Kidney glomerular epithelial cell (primary cell): ENCODE results near the gene ARL8B.
A peak's percentile ranks its signal among the peaks of the same experiment; 100 is the strongest.
"Not testable (repeated sequence)": the region's sequence is repeated elsewhere in the genome, so short reads cannot be mapped to it uniquely, and the experiment has no call there.

Source experiments
- DNase-seq: peaks from one replicate; lab custom pipeline; 2025; lab: John Stamatoyannopoulos, UW

Gene ARL8B

GRCh38 chr3:5147152-5147551 is 25.1 kb downstream of the ARL8B start:
- not testable (repeated sequence) for DNase-seq

GRCh38 chr3:5149306-5149880 is 27.3 kb downstream of the ARL8B start:
- DNase-seq = no peak

DNA sequence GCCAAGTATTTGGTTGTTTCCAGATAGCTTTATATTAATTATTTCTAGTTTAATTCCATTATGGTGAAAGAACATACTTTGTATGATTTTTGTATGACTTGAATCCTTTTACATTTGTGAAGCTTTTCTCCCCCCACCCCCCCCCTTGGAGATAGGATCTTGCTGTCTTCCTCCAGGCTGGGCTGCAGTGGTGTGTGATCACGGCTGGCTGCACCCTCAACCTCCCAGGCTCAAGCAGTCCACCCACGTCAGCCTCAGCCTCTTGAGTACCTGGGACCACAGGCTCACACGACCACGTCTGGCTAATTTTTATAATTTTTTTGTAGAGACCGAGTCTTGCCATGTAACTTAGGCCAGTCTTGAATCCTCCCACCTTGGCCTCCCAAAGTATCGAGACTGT is 29.5 kb downstream of the ARL8B start:
- DNase-seq = no peak

GRCh38 chr3:5153074-5153473 is 31.0 kb downstream of the ARL8B start:
- no peak for DNase-seq

DNA sequence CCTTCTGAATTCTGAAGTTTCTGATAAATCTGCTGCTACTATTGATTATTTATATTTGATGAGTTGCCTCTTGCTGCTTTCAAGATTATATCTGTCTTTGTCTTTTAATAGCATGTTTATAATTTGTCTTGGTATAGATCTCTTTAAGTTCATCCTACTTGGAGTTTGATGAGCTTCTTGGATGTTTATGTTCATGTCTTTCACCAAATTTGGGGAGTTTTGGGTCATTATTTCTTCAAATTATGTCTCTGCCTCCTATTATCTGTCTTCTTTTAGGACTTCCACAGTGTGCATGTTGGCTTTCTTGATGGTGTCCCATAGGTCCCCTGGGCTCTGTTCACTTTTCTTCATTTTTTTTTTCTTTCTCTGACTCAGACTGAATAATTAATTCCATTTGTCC is 33.1 kb downstream of the ARL8B start:
- no peak for DNase-seq

DNA sequence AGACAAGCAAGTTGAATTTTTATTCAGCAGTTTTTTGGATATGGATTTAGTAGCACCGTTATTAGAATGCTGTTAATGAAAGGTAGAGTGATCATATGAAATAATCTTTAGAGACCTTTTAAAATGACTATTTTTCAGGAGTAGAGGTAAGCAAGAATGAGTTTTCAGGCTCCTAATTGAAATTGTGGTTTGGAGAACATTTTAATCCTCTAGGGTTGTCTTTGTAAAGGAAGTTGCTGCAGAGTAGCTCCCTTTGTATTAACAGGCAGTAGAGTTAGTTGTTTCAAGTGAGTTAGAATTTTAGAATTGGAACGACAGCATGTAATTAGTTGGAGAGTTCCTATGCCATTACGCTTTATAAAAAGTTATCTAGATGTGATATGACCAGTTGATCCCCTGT is 38.2 kb downstream of the ARL8B start:
- no peak for DNase-seq

DNA sequence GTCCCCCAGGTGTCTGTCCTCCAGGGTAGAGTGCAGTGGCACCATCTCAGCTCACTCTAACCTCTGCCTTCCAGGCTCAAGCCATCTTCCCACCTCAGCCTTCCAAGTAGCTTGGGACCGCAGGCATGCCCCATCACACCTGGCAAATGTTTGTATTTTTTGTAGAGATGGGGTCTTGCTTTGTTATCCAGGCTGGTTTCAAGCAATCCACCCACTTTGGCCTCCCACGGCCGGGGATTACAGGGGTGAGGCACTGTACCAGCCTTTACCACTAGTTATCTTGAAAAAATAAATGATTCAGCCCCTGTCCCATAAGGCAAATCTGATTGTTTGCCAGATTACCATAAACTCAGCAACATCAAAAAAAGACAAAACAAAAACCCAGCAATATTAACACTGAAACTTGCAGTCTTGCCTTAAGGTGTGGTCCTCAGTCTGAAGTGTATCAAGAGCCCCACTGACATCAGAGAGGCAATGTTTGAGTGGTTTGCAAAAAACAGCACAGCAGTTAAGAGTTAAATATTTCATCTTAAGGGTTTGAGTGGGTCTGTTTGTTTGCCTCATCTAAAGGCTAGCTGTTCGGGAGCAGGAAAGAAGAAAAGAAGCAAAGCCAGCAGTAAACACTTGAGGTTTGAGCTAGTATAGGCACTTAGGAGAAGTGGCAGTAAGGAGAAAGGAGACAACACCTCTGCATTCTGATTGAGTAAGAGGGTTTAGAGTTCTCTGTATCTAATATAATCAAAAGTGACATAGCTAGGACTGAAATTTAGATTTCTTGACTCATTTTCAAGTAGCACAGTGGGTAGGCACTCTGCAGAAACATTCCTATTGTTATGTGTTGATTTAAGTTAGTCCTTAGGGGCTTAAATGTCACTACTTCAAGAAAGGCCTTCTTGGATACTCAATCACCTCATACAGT is 39.1 kb downstream of the ARL8B start:
- DNase-seq = no peak

DNA sequence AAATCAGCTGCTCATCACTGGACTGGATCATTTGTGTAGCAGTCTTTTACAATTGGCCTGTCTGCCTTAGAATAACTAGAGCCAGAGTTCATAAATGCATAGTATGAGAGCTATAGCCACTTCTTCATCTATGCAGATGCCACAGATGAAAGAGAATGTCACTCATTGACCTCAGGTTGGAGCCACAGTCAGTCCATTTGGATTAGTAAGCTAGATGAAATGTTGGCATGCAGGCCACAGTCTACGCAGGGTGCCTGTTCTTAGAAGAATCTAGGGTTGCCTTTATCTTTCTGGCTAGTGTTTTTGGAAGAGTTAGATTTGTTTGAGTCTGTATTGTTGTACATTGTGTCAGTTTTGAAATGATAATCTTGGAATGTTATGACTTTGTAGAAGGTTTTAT is 40.0 kb downstream of the ARL8B start:
- peak; percentile 78 for DNase-seq

DNA sequence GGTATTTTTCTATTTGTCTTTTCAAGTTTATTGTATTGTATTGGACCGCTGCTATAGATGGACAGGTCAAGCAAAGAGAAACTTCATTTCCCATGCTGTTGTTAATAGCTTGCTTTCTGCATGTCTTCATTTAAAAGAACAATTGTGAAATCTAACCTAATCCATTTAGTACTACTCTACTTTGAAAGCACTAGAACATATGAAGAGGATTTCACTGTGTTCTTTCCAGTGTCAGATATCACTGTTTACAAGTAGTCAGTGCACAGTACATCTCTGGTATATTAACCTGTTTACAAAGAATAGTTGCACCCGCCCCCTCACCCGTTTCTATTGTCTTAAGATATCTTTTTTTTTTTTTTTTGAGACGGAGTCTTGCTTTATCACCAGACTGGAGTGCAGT is 43.6 kb downstream of the ARL8B start:
- DNase-seq = no peak

DNA sequence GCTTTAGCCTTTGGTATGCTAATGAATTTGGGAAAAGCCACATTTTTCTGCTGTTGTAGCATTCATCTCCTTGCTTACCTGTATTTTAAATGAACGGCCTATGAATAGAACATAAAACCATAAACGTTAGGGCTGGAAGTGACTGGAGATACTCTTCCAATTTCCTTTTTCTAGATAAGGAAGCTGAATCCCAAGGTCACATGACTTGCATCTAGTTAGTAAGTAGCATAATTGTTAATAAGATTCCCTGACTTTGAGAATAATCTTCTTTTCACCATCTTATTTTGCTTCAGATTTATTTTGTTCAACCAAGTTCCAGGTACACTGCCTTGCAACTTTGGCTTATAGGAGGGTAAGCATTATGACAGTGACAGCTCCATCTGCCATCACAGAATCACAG is 44.8 kb downstream of the ARL8B start:
- DNase-seq = no peak

- DNase-seq = no peak
These were observed 46.0 kb downstream of the ARL8B start for GRCh38 chr3:5168110-5168509.

DNA sequence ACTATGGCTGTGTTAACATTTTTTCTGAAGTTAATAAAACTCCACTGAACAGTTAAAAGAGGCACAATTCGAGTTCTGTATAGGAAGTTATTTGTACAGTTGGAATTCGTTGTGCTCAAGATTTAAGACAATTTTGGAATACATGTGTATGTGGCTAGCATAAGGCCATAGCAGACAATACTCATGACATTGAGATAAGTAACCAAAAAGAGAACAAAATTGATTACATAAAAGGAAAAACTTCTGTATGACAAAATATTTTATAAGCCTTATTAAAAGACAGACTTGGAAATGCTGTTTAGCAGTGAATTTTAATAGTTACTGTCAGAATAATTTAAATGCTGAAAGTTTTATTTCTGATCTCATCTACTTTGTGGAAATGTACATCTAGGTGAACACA is 47.7 kb downstream of the ARL8B start:
- no peak for DNase-seq

DNA sequence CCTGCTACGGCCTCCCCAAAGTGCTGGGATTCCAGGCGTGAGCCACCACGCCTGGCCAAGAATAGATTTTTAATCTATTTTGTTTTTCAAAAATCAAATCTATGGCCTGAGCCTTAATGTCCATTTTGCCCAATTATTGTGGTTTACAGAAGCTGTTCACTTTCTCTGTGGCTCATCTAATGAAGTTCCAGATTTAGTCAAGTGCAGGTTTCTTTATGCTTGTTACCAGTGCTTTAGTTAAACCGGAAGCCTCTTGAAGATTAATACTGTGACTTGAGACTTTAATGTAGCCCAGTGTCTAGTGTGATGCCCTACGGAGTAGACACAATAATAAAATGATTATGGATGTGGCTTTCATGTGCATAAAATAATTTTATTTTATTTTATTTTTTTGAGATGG is 48.9 kb downstream of the ARL8B start:
- no peak for DNase-seq

DNA sequence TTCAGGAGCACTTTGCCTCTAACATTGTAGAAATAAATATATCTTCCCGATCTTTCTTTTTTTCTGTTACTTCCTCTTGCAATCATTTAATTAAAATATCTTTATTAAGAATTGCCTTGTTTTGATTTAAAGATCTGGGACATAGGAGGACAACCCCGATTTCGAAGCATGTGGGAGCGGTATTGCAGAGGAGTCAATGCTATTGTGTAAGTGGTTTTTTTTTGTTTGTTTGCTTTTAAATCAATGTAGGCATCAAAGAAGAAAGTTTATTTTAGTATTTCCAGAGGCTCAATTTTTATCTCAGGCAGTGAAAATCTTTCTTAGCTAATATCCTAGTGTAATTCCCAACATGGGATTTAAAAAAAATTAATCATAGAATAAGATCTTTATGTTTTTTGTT is 49.9 kb downstream of the ARL8B start:
- DNase-seq = no peak

DNA sequence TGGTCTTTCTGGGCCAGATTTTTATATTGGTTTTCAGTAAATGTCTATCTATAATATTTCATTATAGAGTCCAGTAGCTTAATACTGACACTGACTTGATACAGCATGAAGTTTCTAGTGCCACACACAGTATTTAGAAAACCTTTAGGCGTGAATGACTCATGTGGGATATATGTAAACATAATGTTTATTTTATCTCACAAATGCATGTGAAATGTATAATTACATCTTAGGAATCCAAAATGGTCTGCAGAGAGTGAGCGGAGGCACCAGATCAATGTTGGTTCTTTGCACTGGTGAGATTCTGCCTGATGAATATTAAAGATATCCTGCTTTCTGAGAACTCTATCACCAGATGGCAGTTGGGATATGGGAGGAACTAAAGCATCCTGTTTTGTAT is 56.9 kb downstream of the ARL8B start:
- DNase-seq = not testable (repeated sequence)

DNA sequence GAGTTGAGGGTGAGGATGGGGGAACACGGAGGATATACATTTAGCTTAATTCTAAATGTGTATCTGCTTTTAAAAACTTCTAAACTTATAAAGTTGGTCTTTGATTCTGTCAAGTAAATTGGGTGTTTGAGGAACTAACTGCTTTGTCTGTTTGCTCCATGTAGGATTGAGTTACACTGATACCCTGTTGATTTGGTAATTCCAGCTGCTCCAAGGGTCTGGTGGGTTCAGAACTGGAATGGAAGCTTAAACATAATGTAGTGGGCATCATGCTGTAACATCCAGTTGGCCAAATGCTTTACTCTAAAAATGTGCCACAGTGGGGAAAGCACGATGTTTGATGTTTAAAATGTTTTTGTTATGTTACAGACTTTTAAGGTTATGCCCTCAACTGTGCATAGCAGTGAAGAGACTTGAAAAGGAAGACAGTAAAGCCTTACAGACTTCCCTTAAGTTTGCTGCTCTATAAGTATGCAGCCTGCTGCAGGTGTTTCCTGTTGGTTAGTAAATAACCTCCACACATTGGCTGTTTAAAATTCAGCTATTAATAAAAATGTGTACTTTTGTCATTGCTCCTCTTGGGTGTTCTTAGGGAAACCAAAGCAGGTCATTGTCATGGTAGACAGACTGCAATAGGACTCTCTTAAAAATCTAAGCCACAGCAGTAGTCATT is 59.5 kb downstream of the ARL8B start:
- DNase-seq = no peak

GRCh38 chr3:5183714-5184113 is 61.6 kb downstream of the ARL8B start:
- DNase-seq = not testable (repeated sequence)

GRCh38 chr3:5184499-5184898 is 62.4 kb downstream of the ARL8B start:
- no peak for DNase-seq

DNA sequence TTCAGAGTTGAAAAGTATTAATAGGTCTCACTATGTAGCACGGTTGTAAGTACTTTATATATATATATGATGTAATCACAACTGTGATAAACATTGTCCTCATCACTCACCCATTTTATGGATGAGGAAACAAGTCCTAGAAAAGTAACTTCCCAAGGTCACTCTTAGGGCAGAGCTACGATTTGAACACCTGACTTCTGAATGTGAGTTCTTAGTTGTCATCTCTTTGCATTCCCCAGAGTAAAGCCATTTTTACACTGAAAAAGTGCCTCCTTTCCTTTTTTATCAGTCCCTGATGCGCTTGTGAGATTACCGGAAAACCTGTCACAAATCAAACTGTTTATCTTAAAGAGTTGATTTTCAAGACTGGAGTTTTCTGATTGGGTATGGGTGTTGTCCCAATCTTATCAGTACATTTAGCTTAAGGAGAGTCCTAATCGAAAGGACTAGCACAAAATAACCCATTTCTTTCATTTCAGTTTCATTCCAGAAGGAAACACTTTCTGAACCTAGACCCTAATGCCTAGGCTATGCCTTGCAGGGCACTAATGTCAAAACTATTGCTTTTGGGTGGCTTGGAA is 63.1 kb downstream of the ARL8B start:
- no peak for DNase-seq

- no peak for DNase-seq
These were observed 64.2 kb downstream of the ARL8B start for GRCh38 chr3:5186089-5186857.

GRCh38 chr3:5186858-5187155 is 64.7 kb downstream of the ARL8B start:
- DNase-seq = no peak
